ENCODE data around the gene TSNAX. TPM values are rescaled to one million over a fixed set of nuclear protein-coding genes. Genes with fewer than 3 reads are reported as not detected.

The TSNAX gene
- total and polyA plus RNA-seq, 9 donors, result 19.9 to 43.0 (median 32.0) TPM

- no peaks in the 10 kb centered on the region for H3K9me3 ChIP-seq
- H3K4me3 ChIP-seq, result no peak overlapping the region
- TF ChIP-seq CTCF (IDR thresholded peaks at IDR 0.05) (no peak), EP300 (IDR thresholded peaks at IDR 0.05) (no peak), POLR2A (IDR thresholded peaks at IDR 0.05) (no peak)
- WGBS, 3 donors, result 24 to 44% (median 29%) methylated on average over 6 of the region's 6 CpGs
- no peaks in the 10 kb centered on the region for H3K27me3 ChIP-seq
- no peak for DNase-seq
- intact Hi-C loops (cut with DNase I), result no loop called here
- H3K36me3 ChIP-seq, result no peaks in the 10 kb centered on the region
- H3K27ac ChIP-seq, result no peak overlapping the region
- no peaks in the 10 kb centered on the region for H3K4me1 ChIP-seq (ENCODE audit: insufficient read depth)
Observed at GRCh38 chr1:231485029-231485784, 43.3 kb upstream of the TSNAX start.

GRCh38 chr1:231487019-231487418 is 41.5 kb upstream of the TSNAX start:
- Histone ChIP-seq H3K4me1 (ENCODE audit: insufficient read depth) (no peaks in the 10 kb centered on the region), H3K27ac (no peak overlapping the region), H3K4me3 (no peak overlapping the region), H3K9me3 (no peaks in the 10 kb centered on the region), H3K36me3 (no peaks in the 10 kb centered on the region), H3K27me3 (no peaks in the 10 kb centered on the region)
- TF ChIP-seq CTCF (IDR thresholded peaks at IDR 0.05) (no peak), POLR2A (IDR thresholded peaks at IDR 0.05) (no peak), EP300 (IDR thresholded peaks at IDR 0.05) (no peak)
- intact Hi-C loops (cut with DNase I), result no loop called here
- DNase-seq, result no peak
- 50 to 63% (median 56%) methylated on average over 1 of the region's 1 CpG for WGBS, 3 donors

- Histone ChIP-seq H3K27ac (no peak overlapping the region), H3K27me3 (no peaks in the 10 kb centered on the region), H3K4me1 (ENCODE audit: insufficient read depth) (no peaks in the 10 kb centered on the region), H3K4me3 (no peak overlapping the region), H3K36me3 (no peaks in the 10 kb centered on the region), H3K9me3 (no peaks in the 10 kb centered on the region)
- DNase-seq, result no peak
- intact Hi-C loops (cut with DNase I), result no loop called here
- WGBS, 3 donors, result 95 to 97% (median 96%) methylated on average over 3 of the region's 3 CpGs
- no peak for TF ChIP-seq EP300 (IDR thresholded peaks at IDR 0.05)
- no peak for TF ChIP-seq CTCF (IDR thresholded peaks at IDR 0.05)
- TF ChIP-seq POLR2A (IDR thresholded peaks at IDR 0.05), result no peak
Observed at GRCh38 chr1:231487910-231488309, 40.6 kb upstream of the TSNAX start.

- Histone ChIP-seq H3K27me3 (no peaks in the 10 kb centered on the region), H3K27ac (no peak overlapping the region), H3K36me3 (no peaks in the 10 kb centered on the region), H3K4me3 (no peak overlapping the region), H3K4me1 (ENCODE audit: insufficient read depth) (no peaks in the 10 kb centered on the region), H3K9me3 (no peaks in the 10 kb centered on the region)
- TF ChIP-seq EP300 (IDR thresholded peaks at IDR 0.05), result no peak
- no peak for TF ChIP-seq CTCF (IDR thresholded peaks at IDR 0.05)
- DNase-seq, result no peak
- intact Hi-C loops (cut with DNase I), result no loop called here
- WGBS, 3 donors, result 13 to 17% (median 17%) methylated on average over 6 of the region's 6 CpGs
Observed at GRCh38 chr1:231493421-231494185, 34.9 kb upstream of the TSNAX start.
